Superior temporal gyrus (tissue), 1 donor: Measurements from ENCODE around the gene HPSE2.
"Not testable (repeated sequence)": the region's sequence is repeated elsewhere in the genome, so short reads cannot be mapped to it uniquely, and the experiment has no call there.

Experiments used
- DNase-seq: peaks from one replicate; pipeline ENCODE4 v3.0.0-alpha.2; 2016; ENCODE audit errors: extremely low spot score

Gene HPSE2

GRCh38 chr10:99161165-99161564 lies 74.5 kb downstream of the HPSE2 start:
- DNase-seq: no peak

GRCh38 chr10:99143651-99144050 lies 92.0 kb downstream of the HPSE2 start:
- no peak for DNase-seq

GRCh38 chr10:99143011-99143410 lies 92.6 kb downstream of the HPSE2 start:
- no peak for DNase-seq

- not testable (repeated sequence) for DNase-seq
Measured at GRCh38 chr10:99132897-99133296, 102.8 kb downstream of the HPSE2 start.

- DNase-seq: no peak
Measured at GRCh38 chr10:99125879-99126278, 109.8 kb downstream of the HPSE2 start.

- DNase-seq: no peak
Measured at GRCh38 chr10:99124376-99124775, 111.3 kb downstream of the HPSE2 start.

- no peak for DNase-seq
Measured at GRCh38 chr10:99123851-99124250, 111.8 kb downstream of the HPSE2 start.

- DNase-seq: no peak
Measured at GRCh38 chr10:99123336-99123735, 112.3 kb downstream of the HPSE2 start.

GRCh38 chr10:99119258-99119748 lies 116.3 kb downstream of the HPSE2 start:
- no peak for DNase-seq

GRCh38 chr10:99115703-99116102 lies 119.9 kb downstream of the HPSE2 start:
- no peak for DNase-seq

- DNase-seq: no peak
Measured at GRCh38 chr10:99085358-99085757, 150.3 kb downstream of the HPSE2 start.

GRCh38 chr10:99084161-99084560 lies 151.5 kb downstream of the HPSE2 start:
- DNase-seq: peak; percentile 26

GRCh38 chr10:99080275-99080945 lies 155.2 kb downstream of the HPSE2 start:
- no peak for DNase-seq

- no peak for DNase-seq
Measured at GRCh38 chr10:99062591-99062990, 173.1 kb downstream of the HPSE2 start.

GRCh38 chr10:99058762-99059161 lies 176.9 kb downstream of the HPSE2 start:
- DNase-seq: no peak

- no peak for DNase-seq
Measured at GRCh38 chr10:99057936-99058690, 177.5 kb downstream of the HPSE2 start.

GRCh38 chr10:99045671-99046070 lies 190.0 kb downstream of the HPSE2 start:
- no peak for DNase-seq

GRCh38 chr10:99042051-99042771 lies 193.4 kb downstream of the HPSE2 start:
- DNase-seq: no peak

GRCh38 chr10:99041468-99041867 lies 194.2 kb downstream of the HPSE2 start:
- DNase-seq: no peak

GRCh38 chr10:99013885-99014284 lies 221.8 kb downstream of the HPSE2 start:
- no peak for DNase-seq

GRCh38 chr10:99010286-99010685 lies 225.4 kb downstream of the HPSE2 start:
- no peak for DNase-seq

GRCh38 chr10:99008054-99008453 lies 227.6 kb downstream of the HPSE2 start:
- no peak for DNase-seq

- no peak for DNase-seq
Measured at GRCh38 chr10:99007457-99007856, 228.2 kb downstream of the HPSE2 start.
